GM21367 (cell line): ENCODE results near the gene HTRA1.

ENCODE experiments used
- ATAC-seq: cut with Tn5 transposase; IDR thresholded peaks from one replicate; pipeline ENCODE4 v1.9.1; 2021; ENCODE audit not compliant: unreplicated experiment

The HTRA1 gene

GRCh38 chr10:122494173-122494820 is 32.9 kb downstream of the HTRA1 start:
- ATAC-seq, result no peak

DNA sequence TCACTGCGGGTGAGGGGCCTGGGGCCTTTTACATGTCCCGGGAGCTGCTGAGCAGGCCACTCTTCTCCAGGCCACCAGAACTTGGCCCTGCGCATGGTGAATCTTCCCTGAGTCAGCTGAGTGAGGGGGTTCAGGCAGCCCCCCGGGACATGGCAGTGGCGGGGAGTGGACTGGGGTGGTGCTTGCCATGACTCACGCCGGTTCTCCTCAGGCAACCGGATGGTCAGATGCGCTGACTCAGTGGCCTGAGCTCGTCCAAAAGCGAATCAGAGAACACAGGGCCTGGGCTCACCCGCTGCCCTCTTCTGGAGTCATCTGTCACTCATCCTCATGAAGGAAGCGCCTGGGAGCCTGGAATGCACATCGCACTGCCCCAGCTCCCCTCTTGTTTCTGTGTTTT is 33.5 kb downstream of the HTRA1 start:
- no peak for ATAC-seq

GRCh38 chr10:122495406-122496340 is 34.3 kb downstream of the HTRA1 start:
- ATAC-seq, result no peak

- ATAC-seq, result no peak
Measured at GRCh38 chr10:122497241-122497640, 35.9 kb downstream of the HTRA1 start.

GRCh38 chr10:122498521-122498920 is 37.2 kb downstream of the HTRA1 start:
- ATAC-seq, result no peak

GRCh38 chr10:122499012-122499411 is 37.7 kb downstream of the HTRA1 start:
- no peak for ATAC-seq

DNA sequence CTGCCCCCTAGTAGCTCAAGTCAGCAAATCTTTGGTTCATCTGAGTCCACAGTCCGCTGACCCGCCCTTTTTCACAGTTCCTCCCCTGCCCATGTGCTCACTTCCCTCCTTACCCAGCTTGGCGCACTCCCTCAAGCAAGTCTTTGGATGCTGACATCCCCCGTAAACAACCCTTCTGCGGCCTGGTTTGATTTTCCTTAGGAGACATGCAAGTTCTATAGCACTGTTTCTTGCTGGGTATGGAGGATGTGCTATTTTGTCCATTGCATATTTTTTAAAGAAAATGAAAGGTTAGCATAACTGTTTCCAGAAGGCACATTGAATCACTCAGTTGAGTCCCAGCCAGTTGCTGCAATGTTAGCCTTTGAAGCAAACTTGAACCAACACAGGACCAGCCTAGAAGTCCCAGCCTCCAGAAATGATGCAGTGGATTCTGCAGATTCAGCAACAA is 38.2 kb downstream of the HTRA1 start:
- no peak for ATAC-seq

- no peak for ATAC-seq
Measured at GRCh38 chr10:122500194-122500593, 38.8 kb downstream of the HTRA1 start.

DNA sequence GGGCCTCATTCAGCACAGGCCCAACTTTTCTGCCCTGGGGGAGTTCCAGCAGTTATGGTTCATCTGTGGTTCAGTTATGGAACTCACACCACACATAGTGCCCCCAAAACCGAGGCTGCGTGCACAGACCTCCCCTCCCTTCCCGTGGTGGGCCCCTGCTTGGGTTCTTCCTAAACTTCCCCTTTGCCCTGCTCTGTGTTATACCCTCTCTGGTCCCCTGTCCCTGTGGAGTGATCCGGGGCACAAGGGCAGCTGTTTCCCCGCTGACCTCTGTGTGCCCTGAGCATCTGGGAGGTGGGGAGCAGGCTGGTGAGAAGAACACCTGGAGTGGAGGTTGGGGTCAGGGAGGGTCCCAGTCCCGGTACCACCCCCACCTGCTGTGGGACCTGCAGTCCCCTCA is 39.4 kb downstream of the HTRA1 start:
- ATAC-seq, result no peak

GRCh38 chr10:122503012-122503411 is 41.7 kb downstream of the HTRA1 start:
- ATAC-seq, result no peak

GRCh38 chr10:122503886-122504609 is 42.7 kb downstream of the HTRA1 start:
- ATAC-seq, result no peak

GRCh38 chr10:122504610-122504950 is 43.2 kb downstream of the HTRA1 start:
- no peak for ATAC-seq

DNA sequence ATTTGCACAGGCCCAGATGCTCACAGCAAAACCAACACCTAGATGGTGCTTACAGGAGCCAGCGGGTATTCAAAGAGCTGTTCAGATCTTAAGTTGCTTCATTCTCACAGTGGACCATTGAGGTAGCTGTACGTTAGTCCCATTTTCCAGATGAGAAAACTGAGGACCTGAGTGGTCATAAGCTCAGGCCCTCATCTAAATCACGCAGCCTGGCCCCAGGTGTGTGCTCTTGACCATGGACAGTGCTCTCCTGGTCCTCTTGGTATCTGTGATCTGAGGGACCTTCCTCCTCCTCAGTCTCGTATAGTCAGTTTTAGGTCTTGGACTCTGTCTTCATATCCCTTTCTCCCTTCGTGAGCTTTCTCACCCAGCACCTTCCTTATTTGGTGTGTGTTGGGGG is 43.7 kb downstream of the HTRA1 start:
- no peak for ATAC-seq

GRCh38 chr10:122505885-122506645 is 44.7 kb downstream of the HTRA1 start:
- ATAC-seq, result no peak

GRCh38 chr10:122507616-122508015 is 46.3 kb downstream of the HTRA1 start:
- no peak for ATAC-seq

DNA sequence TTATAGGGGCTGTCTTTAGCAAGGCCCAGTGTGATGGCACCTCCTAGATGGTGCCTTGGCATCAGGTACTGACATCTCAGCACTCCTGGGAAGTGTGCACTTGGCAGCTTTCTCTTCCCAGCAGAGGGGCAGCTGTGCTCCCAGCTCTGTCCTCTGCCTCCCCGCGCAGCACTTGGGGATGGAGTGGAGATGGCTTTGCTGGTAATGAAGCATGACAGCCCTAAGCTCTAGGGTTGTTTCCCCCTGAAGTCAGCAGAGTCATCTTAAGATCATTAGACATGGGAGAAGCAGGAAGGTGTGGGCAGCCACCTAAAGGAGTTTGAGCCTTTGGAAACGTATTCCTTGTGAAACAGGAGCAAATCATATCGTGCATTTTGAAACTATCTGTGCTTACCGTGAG is 46.7 kb downstream of the HTRA1 start:
- no peak for ATAC-seq

DNA sequence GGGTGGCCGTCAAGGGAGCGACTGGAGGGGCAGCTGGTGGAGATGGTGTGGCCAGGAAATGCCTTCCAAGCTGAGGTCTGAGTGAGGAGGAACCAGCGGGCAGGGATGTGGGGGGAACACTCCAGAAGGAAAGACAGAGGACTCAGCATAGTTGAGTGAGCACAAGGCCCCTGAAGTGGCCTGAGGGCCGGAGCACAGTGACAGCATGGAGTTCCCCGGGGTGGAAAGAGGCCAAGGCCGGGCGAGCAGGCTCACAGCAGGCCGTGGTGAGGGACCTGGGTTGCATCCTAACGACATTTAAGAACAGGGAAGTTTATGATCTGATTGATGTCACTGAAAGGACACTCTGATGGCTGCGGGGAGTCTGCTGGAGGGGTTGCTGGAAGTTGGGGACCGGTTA is 48.0 kb downstream of the HTRA1 start:
- ATAC-seq, result no peak

DNA sequence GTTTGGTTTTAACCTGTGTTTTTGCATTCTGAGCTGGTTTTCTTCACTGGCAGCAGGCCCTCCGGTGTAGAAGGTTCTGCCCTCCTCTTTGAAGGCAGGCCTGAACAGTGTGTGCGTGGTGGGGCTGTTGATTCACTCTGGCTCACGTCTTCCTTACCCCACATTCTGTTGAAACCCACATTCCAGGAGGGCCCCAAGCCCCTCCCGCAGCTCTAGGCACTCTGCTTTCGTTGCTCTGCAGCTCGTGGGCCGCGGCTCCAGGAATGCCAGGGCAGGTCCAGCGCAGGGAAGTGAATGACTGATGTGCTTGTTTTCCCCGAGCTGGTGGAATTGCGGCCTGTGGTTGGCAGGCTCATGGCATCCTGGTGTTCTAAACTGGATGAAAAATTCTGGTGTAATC is 49.0 kb downstream of the HTRA1 start:
- ATAC-seq, result no peak

- ATAC-seq, result no peak
Measured at GRCh38 chr10:122510736-122511135, 49.4 kb downstream of the HTRA1 start.

- no peak for ATAC-seq
Measured at GRCh38 chr10:122513053-122513452, 51.7 kb downstream of the HTRA1 start.
